GM19467 (cell line): ENCODE data around the gene STAB2.

ENCODE experiments used
- ATAC-seq: cut with Tn5 transposase; IDR thresholded peaks from one replicate; pipeline ENCODE4 v1.9.1; 2021; ENCODE audit warnings: mild to moderate bottlenecking, moderate library complexity; ENCODE audit not compliant: unreplicated experiment

STAB2 gene

DNA sequence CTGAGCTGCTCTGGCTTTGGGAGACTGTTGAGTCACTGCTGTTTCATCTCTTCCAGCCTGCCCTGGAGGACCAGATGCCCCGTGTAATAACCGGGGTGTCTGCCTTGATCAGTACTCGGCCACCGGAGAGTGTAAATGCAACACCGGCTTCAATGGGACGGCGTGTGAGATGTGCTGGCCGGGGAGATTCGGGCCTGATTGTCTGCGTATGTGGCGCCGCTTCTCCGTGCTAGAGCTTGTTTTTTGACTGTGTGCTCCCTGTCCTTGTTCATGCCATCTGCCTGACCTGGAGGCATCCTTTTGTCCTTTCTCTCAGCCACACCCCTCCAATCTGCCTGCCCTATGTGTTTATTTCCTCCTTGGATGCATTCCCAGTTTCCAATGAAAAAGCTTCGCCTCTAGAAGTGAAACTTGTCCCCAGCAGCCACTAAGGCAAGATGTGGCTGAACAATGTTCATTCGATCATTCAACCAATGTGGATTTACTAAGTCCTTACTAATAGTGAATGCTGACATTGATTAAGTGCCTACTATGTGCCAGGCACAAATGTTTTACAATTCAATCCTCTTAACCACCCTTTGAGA lies 155.4 kb downstream of the STAB2 start:
- ATAC-seq = no peak

- ATAC-seq = no peak
These were observed 156.7 kb downstream of the STAB2 start for GRCh38 chr12:103743788-103744187.

DNA sequence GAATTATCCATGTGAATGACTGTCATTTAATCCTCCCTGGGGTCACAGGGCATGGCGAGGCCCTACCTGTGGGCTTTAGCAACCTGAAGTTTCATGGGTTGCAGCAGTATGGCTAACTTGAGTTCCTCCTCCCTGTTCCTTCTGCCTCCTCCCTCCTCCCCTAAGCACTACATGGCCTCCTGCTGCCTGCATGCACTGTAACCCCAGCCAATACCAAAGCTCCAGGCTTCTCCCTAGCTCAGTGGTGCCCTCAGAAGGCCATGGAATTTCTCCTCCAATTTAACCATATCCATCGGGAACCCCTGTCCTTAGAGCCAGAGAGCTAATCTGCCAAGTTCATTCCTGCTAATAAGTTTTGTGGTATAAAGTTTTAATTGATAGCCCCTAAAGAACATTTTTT lies 158.9 kb downstream of the STAB2 start:
- no peak for ATAC-seq

DNA sequence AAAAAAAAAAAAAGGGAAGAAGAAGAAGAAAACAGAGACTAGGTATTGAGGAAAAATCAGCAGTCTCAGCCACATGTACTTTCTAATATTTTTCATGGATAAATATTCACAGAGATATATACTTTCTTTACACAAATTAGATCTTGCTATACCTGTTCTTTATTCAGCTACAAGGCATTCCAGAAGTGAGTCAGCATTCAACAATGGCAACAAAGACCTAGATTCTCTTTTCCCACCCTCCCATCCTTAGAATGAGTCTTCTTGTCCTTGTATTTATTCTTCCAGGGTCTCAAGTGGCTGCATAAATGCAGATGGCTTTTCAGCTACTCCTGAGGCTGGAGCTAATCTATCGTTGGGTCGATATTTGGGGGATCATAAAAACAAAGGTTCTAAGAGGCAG lies 160.9 kb downstream of the STAB2 start:
- ATAC-seq = no peak

DNA sequence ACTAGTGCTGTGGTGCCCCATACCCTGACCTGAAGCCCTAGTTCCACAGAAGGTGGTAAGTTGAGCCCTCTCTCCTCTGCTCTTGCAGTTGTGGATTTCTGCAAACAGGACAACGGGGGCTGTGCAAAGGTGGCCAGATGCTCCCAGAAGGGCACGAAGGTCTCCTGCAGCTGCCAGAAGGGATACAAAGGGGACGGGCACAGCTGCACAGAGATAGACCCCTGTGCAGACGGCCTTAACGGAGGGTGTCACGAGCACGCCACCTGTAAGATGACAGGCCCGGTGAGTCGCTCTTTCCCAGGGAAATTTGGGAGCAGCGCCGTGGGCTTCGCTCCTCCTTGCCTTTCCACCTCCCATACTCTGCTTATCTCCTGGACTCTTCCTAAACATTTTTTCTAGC lies 161.8 kb downstream of the STAB2 start:
- ATAC-seq = no peak

- ATAC-seq = no peak
These were observed 164.1 kb downstream of the STAB2 start for GRCh38 chr12:103751171-103751570.

DNA sequence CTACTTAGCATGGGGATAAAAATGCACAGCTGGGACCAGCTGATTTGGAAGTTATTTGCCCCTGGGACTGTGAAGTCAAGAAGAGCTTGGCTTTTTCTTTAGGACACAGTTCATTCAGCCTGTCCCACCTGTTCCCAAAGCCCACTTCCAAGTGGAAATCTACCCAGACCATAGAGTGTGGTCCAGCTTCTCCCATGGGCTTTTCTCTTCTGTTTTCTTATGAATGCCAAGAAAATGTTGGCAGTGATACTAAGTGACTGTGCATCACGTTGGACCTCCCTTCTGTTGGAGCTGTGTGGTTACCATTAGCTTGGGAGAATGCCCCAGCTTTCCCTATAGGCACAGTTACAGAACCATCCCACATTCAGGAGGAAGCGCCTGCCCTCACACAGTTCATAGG lies 164.5 kb downstream of the STAB2 start:
- ATAC-seq = no peak

GRCh38 chr12:103755425-103755824 lies 168.4 kb downstream of the STAB2 start:
- ATAC-seq = no peak

- no peak for ATAC-seq
These were observed 169.4 kb downstream of the STAB2 start for GRCh38 chr12:103756443-103756842.

GRCh38 chr12:103757248-103757647 lies 170.2 kb downstream of the STAB2 start:
- no peak for ATAC-seq

DNA sequence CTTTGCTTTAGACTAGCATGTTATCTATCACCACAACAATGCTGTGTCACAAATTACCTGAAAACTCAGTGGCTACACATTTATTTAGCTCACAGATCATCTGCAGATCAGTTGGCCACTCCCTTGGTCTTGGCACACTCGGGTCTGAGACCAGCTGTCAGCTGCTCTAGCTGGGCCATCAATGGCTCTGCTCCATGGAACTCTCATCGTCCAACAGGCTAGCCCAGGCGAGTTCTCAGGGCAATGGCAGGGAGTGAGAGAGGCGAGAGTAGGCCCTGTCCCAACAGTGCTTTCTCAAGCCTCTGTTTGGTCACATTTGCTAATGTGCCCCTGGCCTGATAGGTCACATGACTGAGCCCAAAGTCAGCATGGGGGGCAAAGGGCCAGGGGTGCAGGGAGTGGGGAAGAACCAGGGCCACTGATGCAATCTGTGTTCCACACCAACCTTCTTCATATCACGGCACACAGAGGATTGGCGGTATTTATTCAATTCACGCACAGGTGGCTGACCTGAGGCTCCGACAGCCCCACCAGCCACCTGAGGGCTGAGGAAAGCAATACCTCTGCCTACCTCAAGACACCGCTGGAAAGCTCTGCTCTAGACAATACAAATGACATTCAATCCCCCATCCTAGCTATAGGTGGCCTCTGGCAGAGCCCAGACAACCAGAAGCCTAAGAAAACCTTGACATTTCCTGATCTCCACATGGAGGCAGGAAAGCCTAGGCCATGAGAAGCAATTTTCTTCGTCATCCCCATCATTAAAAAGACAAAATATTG lies 171.4 kb downstream of the STAB2 start:
- no peak for ATAC-seq

- ATAC-seq = no peak
These were observed 175.4 kb downstream of the STAB2 start for GRCh38 chr12:103762473-103762872.

GRCh38 chr12:103765322-103765721 lies 178.2 kb downstream of the STAB2 start:
- ATAC-seq = no peak

GRCh38 chr12:103766028-103766427 lies 179.0 kb downstream of the STAB2 start:
- no peak for ATAC-seq

DNA sequence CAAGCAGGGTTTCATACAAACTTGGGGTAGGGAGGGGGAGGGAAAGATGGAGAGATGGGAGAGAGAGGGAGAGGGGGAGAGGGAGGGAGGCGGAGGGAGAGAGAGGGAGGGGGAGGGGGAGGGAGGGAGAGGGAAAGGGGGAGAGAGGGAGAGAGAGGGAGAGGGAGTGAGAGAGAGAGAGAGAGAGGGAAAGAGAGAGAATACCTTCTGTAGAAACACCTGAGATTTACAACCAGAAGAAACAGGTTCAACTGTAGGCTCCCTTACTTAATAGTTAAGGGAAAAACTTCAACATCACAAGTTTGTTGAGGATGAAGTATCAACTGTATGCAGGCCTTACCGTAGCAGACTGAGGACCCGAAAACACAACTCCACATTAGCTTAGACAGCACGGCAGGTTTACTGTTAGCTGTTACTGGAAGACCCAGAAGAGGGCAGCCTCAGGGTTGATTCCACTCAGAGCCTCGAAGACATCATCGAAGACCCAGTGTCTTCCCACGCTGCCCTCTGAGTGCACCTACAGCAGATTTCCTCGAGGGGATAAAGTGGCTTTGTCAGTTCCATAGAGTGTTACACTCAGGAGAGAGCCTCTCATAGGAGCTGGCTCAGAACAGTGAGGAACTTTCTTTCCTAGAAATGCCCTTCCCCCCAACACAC lies 181.5 kb downstream of the STAB2 start:
- ATAC-seq = no peak

- no peak for ATAC-seq
These were observed 182.3 kb downstream of the STAB2 start for GRCh38 chr12:103769240-103769945.

- no peak for ATAC-seq
These were observed 184.4 kb downstream of the STAB2 start for GRCh38 chr12:103771466-103771865.

- ATAC-seq = no peak
These were observed 185.5 kb downstream of the STAB2 start for GRCh38 chr12:103772367-103773108.

DNA sequence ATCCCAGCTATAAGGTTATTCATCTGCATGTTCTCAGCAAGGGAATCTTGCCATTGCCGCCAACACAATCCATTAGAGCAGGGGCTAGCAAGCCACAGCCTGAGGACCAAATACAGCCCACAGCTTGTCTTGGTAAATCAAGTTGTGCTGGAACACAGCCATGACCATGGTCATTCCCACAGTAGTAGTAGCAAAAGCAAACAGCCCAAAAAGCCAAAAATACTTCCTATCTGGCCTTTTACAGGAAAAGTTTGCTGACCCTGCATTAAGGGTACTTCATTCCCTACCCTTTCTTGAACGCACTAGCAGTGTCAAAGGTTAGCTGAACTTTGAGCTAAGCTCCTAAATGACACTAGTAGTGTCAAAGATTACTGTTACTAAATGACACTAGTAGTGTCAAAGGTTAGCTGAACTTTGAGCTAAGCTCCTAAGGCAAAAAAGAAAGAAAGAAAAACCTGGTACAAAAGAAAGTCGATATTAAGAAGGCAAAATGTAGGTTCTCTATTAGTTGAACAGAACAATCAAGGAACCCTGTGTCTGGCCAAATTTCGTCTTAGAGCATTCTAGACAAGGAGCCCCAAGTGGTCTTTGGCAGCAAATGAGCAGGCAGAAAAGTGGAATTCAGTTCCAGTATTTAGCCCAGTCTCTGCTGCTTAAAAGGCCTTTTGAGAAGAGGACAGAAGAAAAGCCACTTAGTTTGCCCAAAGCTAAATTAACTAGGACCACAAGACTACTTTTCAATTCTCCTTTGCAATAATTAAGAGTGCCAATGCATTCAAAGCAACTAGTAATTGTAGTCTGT lies 186.2 kb downstream of the STAB2 start:
- no peak for ATAC-seq

GRCh38 chr12:103774977-103775560 lies 188.0 kb downstream of the STAB2 start:
- no peak for ATAC-seq
